SK-N-SH (cell line): ENCODE results near the gene DAB2. TPM values are rescaled to one million over a fixed set of nuclear protein-coding genes. Genes with fewer than 3 reads are reported as not detected.

Experiments used
- CTCF ChIA-PET: fragments of 300-600, 350-600 bp; formaldehyde crosslinking; extraction: SDS; loops from one replicate; lab custom pipeline; 2021; lab: Yijun Ruan, JAX
- POLR2A ChIA-PET: fragments of 350-600 bp; sonication (Branson Sonifier 250); formaldehyde crosslinking; extraction: SDS; loops from one replicate; lab custom pipeline; 2020; ENCODE audit warnings: antibody characterized with exemption, inconsistent platforms; lab: Yijun Ruan, JAX
- DNase-seq: peaks from one replicate; pipeline ENCODE4 v3.0.0; 2012
- H2AFZ ChIP-seq: fragments of 200-600 bp; sonication (generic); 2 replicates; pipeline ENCODE4 v1.8.1; 2016; ENCODE audit warnings: antibody characterized with exemption, mild to moderate bottlenecking, low read depth
- H3F3A ChIP-seq: fragments of 200-600 bp; sonication (generic); replicated peaks from 2 replicates; pipeline ENCODE3; 2016; ENCODE audit warnings: antibody characterized with exemption, mild to moderate bottlenecking; ENCODE audit not compliant: insufficient read depth
- H3K27ac ChIP-seq, 2 experiments: fragments of 200-500 bp in 1 of 2; fragments of 200-600 bp in 1 of 2; sonication (Bioruptor generic) in 1 of 2; sonication (generic), shearing (Covaris generic) in 1 of 2; 2 replicates each; pipeline versions ENCODE4 v1.5.1 to v1.6.1; 2014 to 2016; ENCODE audit warnings: low read depth in 2 of 2, inconsistent platforms in 1 of 2, low read length in 1 of 2, mild to moderate bottlenecking in 1 of 2, mixed read lengths in 1 of 2
- H3K27me3 ChIP-seq: fragments of 200-600 bp; sonication (generic), shearing (Covaris generic); 2 replicates; pipeline ENCODE4 v1.6.1; 2016; ENCODE audit warnings: mixed run types; ENCODE audit not compliant: insufficient read depth
- H3K36me3 ChIP-seq, 2 experiments: fragments of 200-500 bp in 1 of 2; fragments of 200-600 bp in 1 of 2; sonication (Bioruptor generic) in 1 of 2; sonication (generic) in 1 of 2; replicated peaks in 1 of 2; 2 replicates each; pipeline versions ENCODE3 to v1.5.1; 2014 to 2016; ENCODE audit warnings: low read length in 1 of 2, mild to moderate bottlenecking in 1 of 2; ENCODE audit not compliant: insufficient read depth in 2 of 2, control insufficient read depth in 1 of 2
- H3K4me1 ChIP-seq, 2 experiments: fragments of 200-500 bp in 1 of 2; fragments of 200-600 bp in 1 of 2; sonication (Bioruptor generic) in 1 of 2; sonication (generic), shearing (Covaris generic) in 1 of 2; 2 replicates each; pipeline versions ENCODE4 v1.5.1 to v1.6.1; 2014 to 2016; ENCODE audit warnings: low read depth in 1 of 2, low read length in 1 of 2, mixed run types in 1 of 2; ENCODE audit not compliant: insufficient read depth in 2 of 2, control insufficient read depth in 1 of 2
- H3K4me2 ChIP-seq: fragments of 200-600 bp; sonication (generic), shearing (Covaris generic); 2 replicates; pipeline ENCODE4 v1.6.1; 2017; ENCODE audit warnings: mixed run types
- H3K4me3 ChIP-seq, 2 experiments: fragments of 200-500 bp in 1 of 2; fragments of 200-600 bp in 1 of 2; sonication (Bioruptor generic) in 1 of 2; sonication (generic), shearing (Covaris generic) in 1 of 2; 2 replicates each; pipeline versions ENCODE4 v1.5.1 to v1.8.1; 2014 to 2016; ENCODE audit warnings: low read depth in 2 of 2, inconsistent platforms in 1 of 2, low read length in 1 of 2, mild to moderate bottlenecking in 1 of 2, mixed read lengths in 1 of 2, moderate library complexity in 1 of 2
- H3K79me2 ChIP-seq: fragments of 200-600 bp; sonication (generic); 2 replicates; pipeline ENCODE4 v1.8.1; 2017; ENCODE audit warnings: mild to moderate bottlenecking; ENCODE audit not compliant: insufficient read depth
- H3K9ac ChIP-seq: fragments of 200-600 bp; sonication (generic); 2 replicates; pipeline ENCODE4 v1.6.1; 2017; ENCODE audit warnings: mixed run types
- H3K9me2 ChIP-seq: fragments of 200-600 bp; sonication (generic); 2 replicates; pipeline ENCODE4 v1.6.1; 2017; ENCODE audit warnings: mixed run types
- H3K9me3 ChIP-seq: fragments of 200-600 bp; sonication (generic); 2 replicates; pipeline ENCODE4 v1.6.1; 2017; ENCODE audit warnings: mixed run types, mild to moderate bottlenecking, moderate library complexity
- H4K20me1 ChIP-seq: fragments of 200-600 bp; sonication (generic); 2 replicates; pipeline ENCODE4 v1.6.1; 2017; ENCODE audit warnings: mild to moderate bottlenecking, mixed run types; ENCODE audit not compliant: insufficient read depth
- CTCF ChIP-seq: fragments of 200-600 bp; sonication (generic); IDR thresholded peaks from 2 replicates; pipeline ENCODE4 v1.6.1; 2017; ENCODE audit warnings: antibody characterized with exemption, mild to moderate bottlenecking, moderate library complexity
- ELF1 ChIP-seq: IDR thresholded peaks from 2 replicates; pipeline ENCODE4 v1.4.0; 2012
- EP300 ChIP-seq, 2 experiments: IDR thresholded peaks; 2 replicates each; pipeline versions ENCODE4 v1.4.0 to v1.6.1; 2012; ENCODE audit warnings: borderline replicate concordance in 1 of 2, low read depth in 1 of 2, low read length in 1 of 2
- FOXJ3 ChIP-seq: sonication (generic); formaldehyde crosslinking; IDR thresholded peaks from 2 replicates; pipeline ENCODE4 v1.5.1; 2020; ENCODE audit warnings: mild to moderate bottlenecking, missing genetic modification reagents
- GABPA ChIP-seq: IDR thresholded peaks from 2 replicates; pipeline ENCODE4 v1.4.0; 2012; ENCODE audit warnings: low read depth, mild to moderate bottlenecking
- MAX ChIP-seq: IDR thresholded peaks from 2 replicates; pipeline ENCODE4 v1.4.0; 2012; ENCODE audit warnings: low read depth
- MEF2A ChIP-seq: IDR thresholded peaks from 2 replicates; pipeline ENCODE4 v1.4.0; 2012; ENCODE audit warnings: low read depth, borderline replicate concordance
- PBX3 ChIP-seq: IDR thresholded peaks from 2 replicates; pipeline ENCODE4; 2012
- RAD21 ChIP-seq: IDR thresholded peaks from 2 replicates; pipeline ENCODE4 v1.6.1; 2012; ENCODE audit warnings: mild to moderate bottlenecking, low read length
- REST ChIP-seq: IDR thresholded peaks from 2 replicates; pipeline ENCODE4 v1.6.1; 2012; ENCODE audit warnings: mild to moderate bottlenecking, low read depth, low read length, moderate library complexity
- RFX5 ChIP-seq: IDR thresholded peaks from 2 replicates; pipeline ENCODE4 v1.6.1; 2012; ENCODE audit warnings: mild to moderate bottlenecking, improper control_type of control experiment, low read length
- SMC3 ChIP-seq: IDR thresholded peaks from 2 replicates; pipeline ENCODE4 v1.6.1; 2012; ENCODE audit warnings: low read depth, low read length, improper control_type of control experiment
- TEAD4 ChIP-seq: IDR thresholded peaks from 2 replicates; pipeline ENCODE4 v1.4.0; 2012; ENCODE audit warnings: mild to moderate bottlenecking, borderline replicate concordance; ENCODE audit not compliant: insufficient read depth
- ZBTB33 ChIP-seq: IDR thresholded peaks from 2 replicates; pipeline ENCODE4 v1.4.0; 2012; ENCODE audit warnings: low read depth, borderline replicate concordance
- WGBS: methylation state at CpG from one replicate; pipeline ENCODE4 v1.1.6; 2017; ENCODE audit warnings: low lambda C conversion rate; 5-methylcytosine and 5-hydroxymethylcytosine counted together
- polyA plus RNA-seq, 3 experiments: library from polyadenylated mRNA; depleted of rRNA; stranded (reverse); fragments of >200 nt; gene quantifications; 2 replicates each; pipeline ENCODE4 v1.2.3, GENCODE V29; 2012

DAB2 gene
- polyA plus RNA-seq, 1 of the 3 experiments (the other 2 are of a cell fraction): 23.7 TPM

- peaks cover 27% of the 10 kb centered on the region; the same call in 1 of the 2 replicates for H3K27me3 ChIP-seq
- ChIA-PET POLR2A (no interaction called here), CTCF (no interaction called here)
- WGBS: 8% methylated on average over 3 of the region's 3 CpGs
- H3K36me3 ChIP-seq: no peaks in the 10 kb centered on the region
- no peak overlapping the region for H2AFZ ChIP-seq
- H3K27ac ChIP-seq: no peak overlapping the region
- TF ChIP-seq GABPA (no peak), RFX5 (no peak), CTCF (no peak), ZBTB33 (no peak), MAX (no peak)
- no peaks in the 10 kb centered on the region for H3K79me2 ChIP-seq
- DNase-seq: no peak
- no peak overlapping the region for H3K4me3 ChIP-seq
- no peaks in the 10 kb centered on the region for H4K20me1 ChIP-seq
- H3K9ac ChIP-seq: no peak overlapping the region
- H3F3A ChIP-seq: no peaks in the 10 kb centered on the region
- no peaks in the 10 kb centered on the region for H3K9me3 ChIP-seq
- no peak overlapping the region for H3K4me2 ChIP-seq
- no peaks in the 10 kb centered on the region for H3K9me2 ChIP-seq
- no peaks in the 10 kb centered on the region; a peak in 2 of 4 replicates for H3K4me1 ChIP-seq
Measured at GRCh38 chr5:39439582-39440162, 14.9 kb upstream of the DAB2 start.

- Histone ChIP-seq H3K4me2 (no peak overlapping the region), H2AFZ (no peak overlapping the region), H3K27ac (no peak overlapping the region), H3K4me3 (no peak overlapping the region), H4K20me1 (no peaks in the 10 kb centered on the region), H3K79me2 (no peaks in the 10 kb centered on the region), H3K4me1 (no peaks in the 10 kb centered on the region; a peak in 2 of 4 replicates), H3K9ac (no peak overlapping the region), H3K9me2 (no peaks in the 10 kb centered on the region), H3K36me3 (no peaks in the 10 kb centered on the region), H3F3A (no peaks in the 10 kb centered on the region), H3K9me3 (no peaks in the 10 kb centered on the region), H3K27me3 (peaks cover 33% of the 10 kb centered on the region; the same call in 1 of the 2 replicates)
- ChIA-PET POLR2A (no interaction called here), CTCF (interaction anchor here (1.8 kb wide), 1 partner anchor 18 kb away, joined by 3 read pairs; no protein-coding TSS in a partner anchor)
- 0% methylated on average over 1 of the region's 1 CpG for WGBS
- DNase-seq: no peak
- TF ChIP-seq RFX5 (no peak), REST (no peak), TEAD4 (no peak), PBX3 (no peak), MEF2A (no peak), FOXJ3 (CRISPR knock-in tag) (no peak), ELF1 (no peak), EP300 (IDR thresholded peaks at IDR 0.05; ENCODE audit: borderline replicate concordance in 1 of 2, low read depth in 1 of 2, low read length in 1 of 2) (no peak), RAD21 (no peak), SMC3 (no peak)
Measured at GRCh38 chr5:39437467-39437866, 12.7 kb upstream of the DAB2 start.
